ENCODE measurements around the gene SPARC.
"Not testable (repeated sequence)": the region's sequence is repeated elsewhere in the genome, so short reads cannot be mapped to it uniquely, and the experiment has no call there.

The SPARC gene, protein sequence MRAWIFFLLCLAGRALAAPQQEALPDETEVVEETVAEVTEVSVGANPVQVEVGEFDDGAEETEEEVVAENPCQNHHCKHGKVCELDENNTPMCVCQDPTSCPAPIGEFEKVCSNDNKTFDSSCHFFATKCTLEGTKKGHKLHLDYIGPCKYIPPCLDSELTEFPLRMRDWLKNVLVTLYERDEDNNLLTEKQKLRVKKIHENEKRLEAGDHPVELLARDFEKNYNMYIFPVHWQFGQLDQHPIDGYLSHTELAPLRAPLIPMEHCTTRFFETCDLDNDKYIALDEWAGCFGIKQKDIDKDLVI

DNA sequence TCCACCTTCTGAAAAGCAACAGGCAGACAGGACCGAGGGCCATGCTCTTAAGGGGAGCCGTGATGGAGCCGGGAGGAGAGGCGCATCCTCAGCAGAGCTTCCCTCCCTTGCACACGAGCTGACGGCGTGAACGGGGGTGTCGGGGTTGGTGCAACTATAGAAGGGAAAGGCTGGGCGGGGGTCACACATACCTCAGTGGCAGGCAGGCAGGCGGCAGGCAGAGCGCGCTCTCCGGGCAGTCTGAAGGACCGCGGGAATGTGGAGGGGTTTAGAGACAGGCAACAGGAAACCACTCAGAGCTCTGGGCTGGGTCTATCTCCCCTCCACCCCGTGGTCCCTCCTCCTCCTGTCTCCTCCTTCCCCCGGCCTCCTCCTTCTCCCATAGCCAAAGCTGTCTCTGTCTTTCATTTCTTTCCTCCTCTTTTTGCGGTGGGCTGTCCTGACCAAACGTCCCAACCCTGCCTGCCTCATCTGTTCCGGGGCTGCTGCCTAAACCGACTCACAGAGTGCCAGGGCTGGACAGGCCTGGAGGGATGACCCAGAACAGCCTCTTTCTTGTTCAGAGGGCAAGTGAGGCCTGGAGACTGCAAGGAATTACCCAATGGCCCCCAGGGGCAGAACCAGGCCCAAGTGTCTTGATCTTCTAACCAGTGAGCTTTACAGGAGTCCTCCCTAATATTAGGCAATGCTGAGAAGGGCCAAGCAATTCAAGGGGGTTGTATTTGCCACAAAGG, at the start of gene SPARC:
Gene SPARC (minus strand): TSS at position 242 of the 734 bp plus-strand sequence. CDS start 10,727 bp downstream, outside the sequence.
- DNase-seq (ENCODE audit: low read depth in 2 of 2) = peak; percentile 92 to 94

DNA sequence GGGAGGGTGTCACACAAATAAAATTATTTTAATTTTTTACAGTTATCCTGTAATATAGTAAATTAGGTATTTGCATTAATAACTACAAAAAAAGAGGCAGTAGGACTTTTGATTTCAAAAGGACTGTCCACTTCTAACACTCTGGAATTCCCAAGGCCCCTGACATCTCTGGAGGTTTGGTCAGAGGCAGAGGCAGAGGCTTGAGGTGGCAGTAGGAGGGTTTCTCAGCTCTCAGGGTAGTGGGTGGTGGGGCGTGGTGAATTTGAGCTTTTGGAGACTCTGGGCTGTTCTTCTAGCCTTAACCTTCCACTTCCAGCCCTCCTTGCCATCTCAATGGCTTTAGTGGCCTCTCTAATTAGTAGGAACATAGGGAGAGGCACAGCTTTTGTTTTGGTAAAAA, 48.9 kb upstream of the SPARC start:
- no peak for DNase-seq (ENCODE audit: low read depth in 2 of 2)

DNA sequence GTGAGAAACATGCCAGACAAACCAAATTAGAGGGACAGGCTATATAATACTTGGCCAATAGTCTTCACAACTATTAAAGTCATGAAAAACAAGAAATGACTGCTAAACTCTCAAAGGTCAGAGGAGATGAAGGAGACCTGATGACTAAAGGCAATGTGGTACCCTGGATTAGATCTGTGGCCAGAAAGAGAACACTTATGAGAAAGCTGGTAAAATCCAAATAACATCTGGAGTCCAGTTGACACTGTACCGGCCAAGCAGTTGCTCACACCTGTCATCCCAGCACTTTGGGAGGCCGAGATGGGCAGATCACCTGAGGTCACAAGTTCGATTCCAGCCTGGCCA, 47.3 kb upstream of the SPARC start:
- no peak for DNase-seq (ENCODE audit: low read depth in 2 of 2)

DNA sequence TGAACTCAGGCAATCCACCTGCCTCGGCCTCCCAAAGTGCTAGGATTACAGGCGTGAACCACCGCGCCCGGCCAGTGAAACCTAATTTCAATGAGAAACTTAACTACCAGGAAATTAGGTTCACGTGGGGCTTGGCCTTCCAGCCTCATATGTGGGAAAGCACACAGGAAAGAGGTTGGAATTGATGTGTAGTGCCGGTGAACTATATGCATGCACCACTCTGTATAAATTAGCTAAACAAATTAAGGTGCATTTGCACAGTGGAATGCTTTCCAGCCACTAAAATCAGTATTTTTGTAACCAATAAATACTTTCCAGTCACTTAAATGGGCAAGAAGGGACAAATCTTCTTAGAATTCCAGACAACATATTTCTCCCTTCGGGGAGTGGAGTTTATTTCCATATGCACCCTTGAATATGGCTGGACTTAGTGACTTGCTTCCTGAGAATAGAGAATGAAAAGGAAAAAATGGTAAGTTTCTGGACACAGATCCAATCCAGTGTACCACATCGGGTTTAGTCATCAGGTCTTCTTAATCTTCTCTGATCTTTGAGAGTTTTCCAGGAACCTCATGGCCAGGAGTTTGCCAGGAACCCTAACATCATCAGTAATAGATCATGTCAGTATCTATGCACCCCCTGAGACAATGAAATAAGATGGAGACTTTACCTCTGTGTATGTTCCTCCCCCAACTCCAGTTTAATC, 46.8 kb upstream of the SPARC start:
- peak; percentile 70 to 76 for DNase-seq (ENCODE audit: low read depth in 2 of 2)

DNA sequence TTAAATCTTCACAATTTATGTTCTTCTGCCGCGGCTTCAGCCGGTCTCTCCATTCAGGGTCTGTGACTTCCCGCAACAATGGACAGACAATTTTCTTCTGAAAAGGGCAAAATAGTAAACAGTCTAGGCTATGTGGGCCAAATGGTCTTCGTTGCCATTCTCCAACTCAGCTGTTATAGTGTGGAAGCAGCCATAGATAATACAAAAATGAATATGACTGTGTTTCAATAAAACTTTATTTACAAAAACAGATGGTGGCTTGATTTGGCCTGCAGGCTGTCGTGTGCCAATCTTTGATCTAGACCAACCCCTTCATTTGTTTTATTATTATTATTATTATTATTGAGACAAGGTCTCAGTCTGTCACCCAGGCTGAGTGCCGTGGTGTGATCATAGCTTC, 43.7 kb upstream of the SPARC start:
- no peak for DNase-seq (ENCODE audit: low read depth in 2 of 2)

DNA sequence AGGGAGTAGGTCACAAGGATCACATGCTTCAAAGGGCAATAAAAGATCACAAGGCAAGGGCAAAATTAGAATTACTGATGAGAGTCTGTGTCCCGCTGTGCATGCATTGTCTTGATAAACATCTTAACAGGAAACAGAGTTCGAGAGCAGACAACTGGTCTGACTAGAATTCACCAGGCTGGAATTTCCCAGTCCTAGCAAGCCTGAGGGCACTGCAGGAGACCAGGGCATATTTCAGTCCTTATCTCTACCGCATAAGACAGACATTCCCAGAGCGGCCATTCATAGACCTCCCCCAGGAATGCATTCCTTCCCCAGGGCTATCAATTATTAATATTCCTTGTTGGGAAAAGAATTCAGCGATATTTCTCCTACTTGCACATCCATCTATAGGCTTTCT, 42.9 kb upstream of the SPARC start:
- DNase-seq (ENCODE audit: low read depth in 2 of 2) = not testable (repeated sequence)

DNA sequence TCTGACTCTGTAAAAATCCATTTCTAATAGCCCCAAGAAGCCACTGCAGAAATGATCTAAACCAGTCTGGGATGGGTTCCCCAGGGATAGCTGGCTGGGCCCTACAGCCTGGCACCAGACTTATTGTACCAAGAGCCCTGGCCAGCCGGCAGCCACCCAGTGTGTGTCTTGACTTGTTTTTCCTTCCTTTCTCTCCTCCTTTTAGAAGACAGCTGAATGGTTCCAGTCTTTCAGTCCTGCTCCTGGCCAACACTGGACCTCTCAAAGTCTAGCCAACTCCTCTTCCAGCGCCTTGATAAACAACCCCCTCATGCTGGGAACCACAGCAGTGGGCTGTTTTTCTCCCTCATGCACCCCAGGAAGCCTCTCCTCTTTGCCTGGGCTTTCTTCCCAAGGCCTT, 37.6 kb upstream of the SPARC start:
- no peak for DNase-seq (ENCODE audit: low read depth in 2 of 2)

DNA sequence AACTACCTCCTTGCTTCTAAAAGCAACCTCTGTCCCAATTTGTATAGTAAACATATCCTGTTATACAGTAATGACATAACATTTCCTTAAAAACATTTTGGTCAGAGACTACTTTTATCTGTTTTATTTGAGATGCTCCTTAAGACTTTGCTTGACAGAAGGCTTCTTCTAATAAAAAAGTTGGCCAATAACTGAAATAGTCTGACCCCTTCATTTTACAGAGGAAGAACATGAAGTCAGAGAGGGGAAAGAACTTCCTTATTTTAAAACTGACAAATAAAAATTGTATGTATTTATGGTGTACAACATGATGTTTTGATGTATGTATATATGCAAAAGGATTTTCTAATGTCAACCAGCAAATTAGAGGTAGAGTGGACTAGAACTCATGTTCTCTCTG, 35.8 kb upstream of the SPARC start:
- no peak for DNase-seq (ENCODE audit: low read depth in 2 of 2)

DNA sequence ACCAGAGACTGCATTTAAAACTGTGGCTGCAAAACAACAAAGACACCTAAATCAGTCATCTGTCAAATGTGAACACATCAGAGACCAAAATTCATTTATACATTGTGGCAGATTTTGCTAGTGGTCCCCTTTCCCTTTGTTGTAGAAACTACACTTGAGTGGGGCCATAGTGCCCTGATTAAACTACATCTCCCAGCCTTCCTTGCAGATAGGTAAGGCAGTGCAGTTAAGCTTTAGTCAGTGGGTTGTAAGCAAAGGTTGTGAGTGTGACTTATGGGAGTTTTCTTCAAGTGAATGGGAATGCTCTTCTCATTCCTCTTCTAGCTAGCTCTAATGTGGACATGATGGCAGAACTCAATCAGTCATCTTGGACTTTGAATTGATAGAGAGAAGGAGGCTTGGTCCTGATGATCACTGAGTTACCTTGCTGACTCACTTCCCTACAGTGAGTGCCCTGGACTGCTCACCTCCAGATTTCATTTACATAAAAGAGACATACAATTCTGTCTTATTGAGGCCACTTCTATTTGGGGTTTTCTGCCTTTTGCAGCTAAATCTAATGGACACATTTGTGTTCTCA, 35.2 kb upstream of the SPARC start:
- no peak for DNase-seq (ENCODE audit: low read depth in 2 of 2)

DNA sequence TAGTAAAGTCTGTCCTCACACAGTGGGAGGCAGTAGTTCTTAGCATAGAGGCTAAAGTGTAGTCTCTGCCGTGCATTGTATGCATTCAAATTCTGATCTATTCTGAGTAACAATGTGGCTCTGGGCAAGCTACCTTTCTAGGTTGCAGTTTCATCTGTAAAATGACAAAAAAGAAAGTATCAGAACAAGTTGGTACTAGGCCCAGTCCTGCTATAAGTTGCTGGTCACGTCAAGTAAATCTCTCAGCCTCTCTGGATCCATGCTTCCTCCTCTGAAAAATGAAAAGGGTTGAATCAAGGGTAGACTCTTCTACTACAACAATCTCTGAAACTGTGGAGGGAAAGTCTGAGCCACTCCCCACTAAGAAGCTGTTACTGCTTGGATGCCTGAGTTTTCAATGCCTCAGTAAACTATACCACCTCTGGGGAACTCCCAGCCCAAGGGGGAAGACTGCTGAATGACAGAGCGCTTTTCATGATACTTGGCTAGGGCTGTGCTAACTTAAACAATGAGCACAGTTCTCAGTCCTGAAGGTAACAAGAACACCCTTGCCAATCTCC, 34.5 kb upstream of the SPARC start:
- DNase-seq (ENCODE audit: low read depth in 2 of 2) = no peak

DNA sequence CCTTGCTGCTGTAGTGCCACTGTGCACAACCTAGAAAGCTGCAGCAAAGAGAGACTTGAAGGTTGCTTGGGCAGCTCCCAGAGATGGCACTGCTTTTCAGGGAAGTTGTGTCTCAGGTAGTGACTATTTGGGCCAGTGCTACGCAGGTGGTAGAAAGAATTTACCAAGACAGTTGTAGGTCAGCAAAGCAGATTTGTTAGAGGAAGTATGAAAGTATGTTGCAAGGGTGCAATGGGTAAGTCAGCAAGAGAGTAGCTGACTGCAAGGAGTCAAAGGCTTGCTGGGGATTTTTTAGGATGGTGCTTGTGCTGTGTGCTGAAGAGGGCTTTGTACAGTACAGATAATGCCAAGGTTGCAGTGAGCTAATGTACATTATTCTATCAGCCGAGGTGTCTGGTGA, 33.5 kb upstream of the SPARC start:
- DNase-seq (ENCODE audit: low read depth in 2 of 2) = no peak

DNA sequence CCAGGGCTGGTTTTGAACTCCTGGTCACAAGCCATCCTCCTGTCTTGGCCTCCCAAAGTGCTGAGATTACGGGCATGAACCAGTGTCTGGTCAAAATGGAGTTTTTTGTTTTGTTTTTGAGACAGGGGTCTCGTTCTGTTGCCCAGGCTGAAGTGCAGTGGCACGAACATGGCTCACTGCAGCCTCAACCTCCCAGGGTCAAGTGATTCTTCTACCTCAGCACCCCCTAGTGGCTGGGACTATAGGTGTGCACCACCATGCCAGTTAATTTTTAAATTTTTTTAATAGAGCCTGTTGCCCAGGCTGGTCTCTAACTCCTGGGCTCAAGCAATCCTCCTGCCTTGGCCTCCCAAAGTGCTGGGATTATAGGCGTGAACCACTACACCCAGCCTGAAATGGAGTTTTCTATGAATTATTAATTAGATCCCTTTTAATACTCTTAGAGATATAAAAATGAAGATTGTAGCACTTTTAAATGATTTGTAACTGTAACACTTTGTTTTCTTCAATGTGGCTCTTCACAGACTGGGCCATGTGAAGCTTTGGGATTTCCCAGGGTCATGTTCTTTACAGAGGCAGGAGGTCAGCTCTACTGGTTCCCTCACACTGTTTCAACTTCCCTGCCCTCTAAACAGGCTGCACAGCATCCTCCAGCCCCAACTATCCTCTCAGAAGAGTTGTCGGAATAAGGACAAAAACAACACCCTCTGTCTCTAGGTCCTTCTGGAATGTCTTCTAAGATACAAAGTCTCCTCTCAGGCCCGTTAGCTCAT, 32.7 kb upstream of the SPARC start:
- no peak for DNase-seq (ENCODE audit: low read depth in 2 of 2)

DNA sequence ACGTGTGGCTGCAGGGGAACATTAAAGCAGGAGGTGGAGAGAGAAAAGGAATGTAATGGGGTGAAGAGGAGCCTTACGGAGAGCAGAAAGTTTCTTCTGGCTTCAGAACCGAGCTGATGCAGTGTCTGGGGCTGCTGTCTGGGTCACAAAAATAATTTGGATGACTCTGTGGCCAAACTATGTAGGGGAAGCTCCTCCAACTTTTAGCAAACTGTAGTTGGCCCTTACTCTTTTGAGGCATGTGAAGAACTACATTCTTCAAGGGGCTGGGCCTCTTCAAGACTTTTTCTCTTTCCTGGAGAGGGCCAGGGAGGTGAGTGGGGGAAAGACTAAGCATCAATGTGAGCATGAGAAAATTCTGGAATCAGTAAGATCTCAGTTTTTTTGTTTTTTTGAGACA, 31.9 kb upstream of the SPARC start:
- DNase-seq (ENCODE audit: low read depth in 2 of 2) = peak; percentile 66 to 69

DNA sequence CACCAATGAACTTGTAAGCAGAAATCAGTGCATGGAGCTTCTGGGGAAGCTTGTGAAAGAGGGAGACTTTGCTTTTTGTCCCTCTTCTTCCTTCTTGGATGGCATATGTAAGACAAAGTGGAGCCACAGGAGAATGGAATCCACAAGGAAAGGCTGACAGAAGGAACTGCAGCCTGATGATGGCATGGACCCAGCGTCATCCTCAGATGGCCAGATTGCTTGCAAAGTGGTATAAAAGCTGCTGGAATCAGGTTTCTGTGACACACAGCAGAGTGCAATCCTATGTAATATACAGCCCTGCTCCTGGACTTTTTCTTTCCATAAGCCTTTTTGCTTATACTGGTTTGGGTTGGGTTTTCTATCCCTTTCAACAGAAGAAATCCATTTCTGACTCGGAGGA, 31.4 kb upstream of the SPARC start:
- DNase-seq (ENCODE audit: low read depth in 2 of 2) = peak in 1 of 2 experiments; percentile 34

DNA sequence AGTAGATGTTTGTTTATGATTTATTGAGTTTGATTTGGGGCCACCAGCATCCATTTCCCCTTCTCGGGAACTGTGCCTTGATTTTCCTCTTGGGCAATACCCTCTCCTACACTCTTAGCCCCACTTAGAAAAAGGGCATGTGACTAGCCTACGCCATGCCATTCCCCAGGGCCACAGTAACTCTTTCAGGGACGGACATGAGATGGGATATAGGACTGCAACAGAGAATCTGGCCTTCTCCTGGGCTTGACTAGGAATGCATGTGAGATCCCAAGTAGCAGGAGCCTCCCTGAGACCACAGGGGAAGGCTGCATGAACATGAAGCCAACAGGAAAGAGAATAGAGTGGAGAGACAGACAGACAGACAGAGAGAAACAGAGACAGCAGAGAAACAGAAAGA, 30.7 kb upstream of the SPARC start:
- no peak for DNase-seq (ENCODE audit: low read depth in 2 of 2)

DNA sequence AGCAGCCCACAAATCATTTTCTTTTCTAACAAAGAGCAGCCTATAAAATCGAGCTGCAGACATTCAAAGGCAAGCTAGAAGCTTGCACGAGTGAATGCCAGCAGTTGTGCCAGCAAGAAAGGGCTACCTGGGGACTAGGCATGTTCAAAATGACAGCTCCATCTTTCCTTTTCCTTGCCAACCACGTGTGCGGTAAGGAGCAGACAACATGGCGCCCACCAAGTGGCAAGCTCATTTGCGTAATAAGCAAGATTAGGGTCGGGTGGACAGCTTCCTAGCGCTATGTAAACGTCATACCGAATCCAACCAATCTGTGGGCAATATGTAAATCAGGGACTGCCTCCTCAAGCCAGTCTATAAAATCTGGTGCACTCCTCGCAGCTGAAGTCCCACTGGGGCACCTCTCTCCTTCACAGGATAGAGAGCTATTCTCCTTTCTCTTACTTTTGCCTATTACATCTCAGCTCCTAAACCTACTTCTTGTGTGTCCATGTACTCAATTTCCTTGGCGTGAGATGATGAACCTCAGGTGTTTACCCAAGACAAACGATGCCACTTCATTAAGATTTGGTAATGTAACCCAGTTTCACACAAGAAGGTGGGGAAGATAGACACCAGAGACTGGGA, 22.5 kb upstream of the SPARC start:
- no peak for DNase-seq (ENCODE audit: low read depth in 2 of 2)

DNA sequence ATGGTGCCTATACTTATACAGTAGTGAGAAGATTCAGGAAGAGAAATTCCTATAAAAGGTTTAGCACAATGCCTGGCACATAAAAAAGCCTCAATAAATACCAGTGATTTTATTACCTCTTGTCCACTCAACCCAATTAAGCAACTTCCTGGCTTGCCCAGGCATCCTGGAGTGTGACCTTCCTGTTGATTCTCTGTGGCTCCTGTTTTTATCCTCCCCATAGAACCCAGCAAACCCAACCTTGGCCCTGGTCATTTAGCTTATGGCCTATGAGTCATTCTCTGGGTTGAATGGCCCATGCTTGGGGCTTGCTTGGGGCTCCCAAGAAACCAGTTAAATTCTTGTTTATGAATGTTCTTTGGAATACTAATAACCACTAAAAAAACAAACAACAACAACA, 21.4 kb upstream of the SPARC start:
- DNase-seq (ENCODE audit: low read depth in 2 of 2) = no peak

DNA sequence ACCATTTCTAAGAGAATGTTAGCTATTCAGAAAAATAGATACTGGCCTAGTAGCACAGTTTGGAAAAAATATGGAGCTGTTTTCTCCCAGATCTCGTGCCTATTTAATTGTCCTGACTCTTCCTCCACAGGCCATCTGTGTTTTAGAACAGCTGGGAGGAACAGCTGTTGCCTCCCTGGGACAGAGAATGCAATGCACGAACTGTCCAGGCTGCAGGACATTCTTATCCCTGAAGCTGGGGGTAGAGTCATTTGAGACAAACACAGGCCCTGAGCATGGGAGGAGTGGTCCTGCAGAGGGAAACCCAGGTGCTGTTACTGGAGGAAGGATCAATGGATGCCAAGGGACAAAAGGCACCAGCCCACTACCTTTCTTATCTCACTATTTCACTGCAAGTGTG, 20.9 kb upstream of the SPARC start:
- no peak for DNase-seq (ENCODE audit: low read depth in 2 of 2)

DNA sequence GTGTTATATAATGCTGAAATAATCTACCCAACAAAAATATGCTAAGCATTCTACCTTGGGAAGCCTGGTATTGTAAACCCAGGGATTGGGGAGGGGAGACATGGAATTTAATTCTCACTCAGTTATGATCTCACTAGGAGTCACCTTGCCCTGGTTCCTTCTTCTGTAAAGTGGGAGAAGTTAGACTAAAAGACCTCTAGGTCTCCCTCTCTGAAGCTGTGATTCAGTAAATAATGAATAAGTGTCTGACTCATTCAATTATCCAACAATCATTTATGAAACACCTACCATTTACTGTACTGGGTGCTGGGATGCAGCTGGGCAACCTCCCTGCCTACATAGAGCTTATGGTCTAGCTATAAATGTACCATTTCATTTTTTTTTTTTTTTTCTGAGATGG, 20.2 kb upstream of the SPARC start:
- DNase-seq (ENCODE audit: low read depth in 2 of 2) = no peak

DNA sequence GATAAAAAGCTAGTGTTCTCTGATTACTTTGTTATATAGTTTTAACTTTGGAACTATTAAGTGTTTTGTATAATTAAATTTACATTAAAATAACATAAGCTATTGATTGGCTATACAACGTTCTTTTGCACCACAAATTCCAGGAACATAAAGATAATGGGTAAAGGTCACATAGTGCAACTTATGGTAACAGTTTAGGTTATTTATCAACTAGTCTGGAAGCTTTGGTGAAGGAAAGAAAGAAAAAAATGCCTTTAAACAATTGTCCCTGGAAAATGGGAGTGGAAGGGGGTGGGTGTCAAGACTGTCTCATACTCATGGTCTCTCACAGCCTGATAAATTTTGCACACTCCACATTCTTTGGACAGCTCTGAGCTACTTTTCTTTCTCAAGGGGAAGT, 17.1 kb upstream of the SPARC start:
- DNase-seq (ENCODE audit: low read depth in 2 of 2) = no peak

DNA sequence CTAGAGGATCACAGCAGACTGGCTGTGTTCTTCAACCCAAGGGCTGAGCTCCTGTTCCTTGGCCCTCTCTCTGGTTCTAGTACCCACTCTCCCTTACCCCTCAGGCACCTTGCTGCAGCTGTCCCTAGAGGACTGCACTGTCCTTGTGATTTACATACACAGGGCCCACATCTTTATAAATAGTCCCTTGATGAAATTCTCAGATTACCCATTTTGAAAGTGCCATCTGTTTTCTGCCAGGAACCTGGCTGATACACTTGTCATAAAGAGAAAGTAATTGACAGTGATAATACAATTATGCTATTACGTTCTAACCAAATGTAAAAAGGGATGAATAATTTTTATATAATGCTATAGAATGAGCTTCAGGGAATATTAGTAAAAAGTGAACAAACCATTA, 16.5 kb upstream of the SPARC start:
- no peak for DNase-seq (ENCODE audit: low read depth in 2 of 2)
